SK-MEL-5 (cell line): ENCODE measurements around the gene HTRA3. TPM values are rescaled to one million over a fixed set of nuclear protein-coding genes. Genes with fewer than 3 reads are reported as not detected.
"Not testable (repeated sequence)": the region's sequence is repeated elsewhere in the genome, so short reads cannot be mapped to it uniquely, and the experiment has no call there.

Experiments
- DNase-seq: peaks from one replicate; pipeline ENCODE4 v3.0.0-alpha.2; 2016; ENCODE audit warnings: low read depth, low spot score
- in situ Hi-C: cut with HindIII; loops from 2 replicates; pipeline ENCODE4 v1.10.0; 2016; ENCODE audit warnings: low sequenced_read_pairs, high pct_unique_total_duplicates, low pct_unique_long_range_greater_than_20kb
- total RNA-seq: library from RNA; depleted of rRNA; stranded (reverse); fragments of >200 nt; shearing (Covaris generic); gene quantifications from 2 replicates; pipeline ENCODE4 v1.2.3, GENCODE V29; 2014

The HTRA3 gene
- total RNA-seq, 1 experiment from 2014 or later, result not detected

DNA sequence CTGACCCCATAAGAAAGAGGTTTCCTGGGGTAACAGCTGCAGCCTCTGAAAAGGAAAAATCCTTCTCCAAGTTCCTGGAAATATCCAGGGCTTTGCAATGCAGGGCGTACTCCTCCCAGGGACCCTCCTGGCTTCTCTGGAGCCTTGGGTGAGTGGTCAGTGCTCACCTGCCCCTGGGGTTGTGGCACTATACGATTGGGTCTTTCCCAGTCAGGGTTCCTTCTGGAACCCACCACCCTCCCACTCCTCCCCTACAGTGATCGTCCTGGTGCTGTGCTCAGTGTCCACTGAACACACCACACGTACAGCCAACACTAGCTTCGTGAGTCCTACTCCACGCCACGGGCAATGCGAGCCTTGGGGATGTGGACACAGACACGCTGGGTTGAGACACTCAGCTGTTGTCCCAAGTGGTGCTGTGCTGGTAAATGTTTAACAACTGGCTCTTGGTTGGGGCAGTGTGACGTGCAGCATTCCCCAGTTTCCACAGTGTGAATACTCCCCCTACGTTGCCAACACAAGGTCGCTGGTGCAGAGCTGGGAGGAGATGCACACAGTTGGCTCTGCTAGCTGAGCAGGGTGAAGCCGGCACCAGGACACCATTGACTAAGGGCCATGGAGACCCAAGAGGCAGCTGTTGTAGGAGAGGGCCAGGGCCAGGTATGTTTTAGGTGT lies 65.4 kb downstream of the HTRA3 start:
- in situ Hi-C loops, result no loop called here
- no peak for DNase-seq

DNA sequence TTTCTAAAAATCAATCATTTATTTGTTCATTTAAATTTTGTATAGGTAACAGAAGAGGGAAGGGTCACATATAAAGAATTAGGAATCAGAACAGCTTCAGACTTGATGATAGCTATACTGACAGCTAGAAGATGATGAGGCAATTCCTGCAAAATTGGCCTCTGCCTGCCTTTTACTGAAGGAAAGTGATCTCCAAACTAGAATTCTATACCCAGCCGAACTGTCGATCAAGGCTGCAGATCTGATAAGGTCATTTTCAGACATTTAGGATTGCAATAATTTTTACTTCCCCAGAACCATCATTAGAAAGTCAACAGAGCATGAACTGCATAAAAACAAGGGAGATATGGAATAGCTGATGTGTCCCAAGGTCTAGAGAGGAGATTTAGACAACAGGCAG lies 66.3 kb downstream of the HTRA3 start:
- DNase-seq, result no peak
- in situ Hi-C loops, result no loop called here

DNA sequence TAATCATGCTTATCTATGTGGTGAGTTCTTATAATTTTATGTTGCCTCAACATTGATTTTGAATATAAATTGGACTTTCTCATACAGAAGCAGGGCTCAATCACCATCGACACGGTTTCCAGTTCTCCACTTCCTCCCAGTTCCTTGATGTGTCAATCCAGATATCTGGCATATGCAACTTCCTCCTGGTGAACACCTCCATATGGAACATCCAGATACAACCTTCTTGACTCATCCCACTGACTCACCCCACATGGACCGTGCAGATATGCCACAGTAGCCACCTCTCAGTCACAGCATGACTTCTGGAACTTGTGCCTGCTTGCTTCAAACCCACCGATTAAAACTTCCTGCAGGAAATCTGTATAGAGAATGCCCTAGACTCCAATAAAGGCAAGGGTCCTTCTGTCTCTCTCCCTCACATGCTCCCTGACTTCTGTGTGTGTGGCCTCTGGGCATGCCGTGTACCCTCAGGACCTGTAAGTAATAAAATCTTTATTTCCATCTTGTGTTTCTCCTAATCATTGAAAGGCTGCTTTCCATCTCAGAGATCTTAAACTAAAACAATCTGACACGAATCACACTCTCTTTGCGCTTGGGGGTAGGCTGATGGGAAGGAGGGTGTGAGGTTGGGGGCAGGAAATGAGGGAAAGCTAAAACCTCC lies 67.0 kb downstream of the HTRA3 start:
- DNase-seq, result no peak
- in situ Hi-C loops, result no loop called here

GRCh38 chr4:8338351-8338961 lies 68.9 kb downstream of the HTRA3 start:
- DNase-seq, result no peak
- in situ Hi-C loops, result no loop called here

DNA sequence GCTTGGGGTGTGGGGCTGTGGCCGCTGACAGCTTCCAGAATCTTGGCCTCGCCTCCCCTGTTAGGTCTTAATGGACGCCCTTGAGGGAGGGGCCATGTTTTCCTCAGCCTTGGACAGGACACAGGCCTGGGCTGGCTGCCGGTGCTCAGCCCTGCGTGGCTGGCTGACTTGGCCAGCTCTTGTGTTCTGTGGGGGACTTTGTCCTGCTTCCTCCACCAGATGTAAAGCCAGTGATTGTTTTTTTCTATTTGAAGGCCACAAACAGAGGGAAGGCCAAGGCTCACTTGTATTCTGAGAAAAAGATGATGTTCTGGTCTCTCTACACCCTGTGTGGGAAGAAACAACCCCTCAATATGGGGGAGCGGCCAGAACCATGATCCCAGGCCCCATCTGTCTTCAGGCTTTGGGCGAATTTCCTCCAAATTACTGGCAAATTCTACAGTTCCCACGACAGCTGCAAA lies 71.3 kb downstream of the HTRA3 start:
- in situ Hi-C loops, result no loop called here
- no peak for DNase-seq

GRCh38 chr4:8341281-8341680 lies 71.7 kb downstream of the HTRA3 start:
- in situ Hi-C loops, DNase-seq: not testable (repeated sequence)

GRCh38 chr4:8341691-8342090 lies 72.1 kb downstream of the HTRA3 start:
- no peak for DNase-seq
- in situ Hi-C loops, result no loop called here

GRCh38 chr4:8342651-8343261 lies 73.2 kb downstream of the HTRA3 start:
- DNase-seq, result no peak
- in situ Hi-C loops, result no loop called here

GRCh38 chr4:8343262-8343966 lies 73.9 kb downstream of the HTRA3 start:
- in situ Hi-C loops, result no loop called here
- DNase-seq, result no peak

GRCh38 chr4:8343967-8344331 lies 74.4 kb downstream of the HTRA3 start:
- in situ Hi-C loops, result no loop called here
- no peak for DNase-seq

- DNase-seq, result no peak
- in situ Hi-C loops, result no loop called here
Measured at GRCh38 chr4:8344377-8344776, 74.8 kb downstream of the HTRA3 start.

- in situ Hi-C loops, result no loop called here
- DNase-seq, result no peak
Measured at GRCh38 chr4:8345053-8345945, 75.7 kb downstream of the HTRA3 start.

- DNase-seq, result no peak
- in situ Hi-C loops, result no loop called here
Measured at GRCh38 chr4:8345946-8346814, 76.6 kb downstream of the HTRA3 start.

DNA sequence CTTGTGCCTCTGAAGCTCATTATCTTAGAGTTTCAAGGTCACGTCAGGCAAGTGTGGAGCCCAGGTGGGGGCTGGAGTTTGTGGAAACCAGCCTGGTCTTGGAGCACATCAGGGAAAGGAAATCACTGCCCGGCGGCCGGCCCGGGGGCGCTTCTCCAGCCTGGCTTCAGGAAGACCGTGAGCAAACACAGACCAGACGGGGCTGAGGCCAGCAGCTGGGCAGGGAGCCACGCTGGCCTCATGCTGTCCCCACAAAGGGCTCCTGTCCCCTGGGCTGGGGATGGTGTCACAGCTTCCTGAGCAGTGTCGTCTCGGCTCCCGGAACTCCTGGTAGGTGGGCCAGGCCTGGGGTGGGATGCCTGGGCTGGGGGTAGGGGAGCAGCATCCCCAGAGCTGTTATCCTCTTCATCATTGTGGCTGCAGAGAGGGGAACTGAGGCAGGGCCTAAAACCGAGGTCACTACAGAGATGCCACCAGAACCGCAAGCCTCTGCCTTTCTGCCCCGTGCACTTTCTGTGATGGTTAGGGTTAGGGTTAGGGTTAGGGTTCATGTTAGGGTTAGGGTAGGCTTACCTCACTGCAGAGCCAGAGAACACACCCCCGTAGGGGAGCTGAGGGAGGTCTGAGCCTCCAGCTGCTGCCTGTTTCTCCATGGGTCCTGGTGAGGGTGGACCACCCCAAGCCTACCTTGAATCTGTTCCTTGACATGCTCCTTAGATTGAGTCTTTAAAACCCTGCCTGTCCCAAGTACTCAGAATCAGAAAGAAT lies 77.5 kb downstream of the HTRA3 start:
- in situ Hi-C loops, result no loop called here
- no peak for DNase-seq

DNA sequence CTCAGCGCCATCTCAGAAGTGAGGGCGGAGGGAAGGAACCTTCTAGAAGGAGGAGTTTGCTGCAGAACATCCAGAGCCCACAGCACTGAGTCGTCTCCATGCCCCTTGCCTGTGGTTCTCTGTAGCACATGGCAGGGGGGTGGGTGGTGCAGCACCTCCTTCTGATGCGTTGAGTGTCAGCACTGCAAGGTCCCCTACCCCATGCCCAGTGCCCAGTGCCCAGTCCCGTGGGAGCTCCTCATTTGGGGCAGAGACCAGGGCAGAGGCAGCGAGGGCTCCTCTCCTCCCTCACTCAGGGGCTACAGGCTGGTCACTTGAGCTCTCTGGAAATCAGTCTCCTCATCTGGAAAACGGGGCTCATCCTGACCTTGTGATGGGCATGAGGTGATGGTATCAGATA lies 78.1 kb downstream of the HTRA3 start:
- in situ Hi-C loops, result no loop called here
- DNase-seq, result no peak

DNA sequence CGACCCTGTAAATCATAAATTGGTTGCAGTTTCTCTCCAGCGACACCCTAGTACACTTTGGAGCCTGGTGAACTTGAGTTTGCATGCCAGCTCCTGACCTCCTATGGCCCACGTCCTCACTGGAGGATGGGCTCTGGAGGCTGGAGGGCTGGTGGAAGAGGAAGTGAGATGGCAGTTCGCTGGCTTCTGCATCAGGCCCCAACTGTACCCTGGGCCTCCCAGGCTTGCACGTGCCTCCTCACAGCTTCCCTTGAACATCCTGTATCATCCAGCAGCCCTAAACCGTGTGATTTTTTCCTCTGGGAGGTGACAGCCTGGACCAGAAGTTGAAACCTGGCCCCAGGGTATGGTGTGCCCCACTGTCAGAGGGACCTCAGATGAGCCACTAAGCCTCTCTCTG lies 78.5 kb downstream of the HTRA3 start:
- in situ Hi-C loops, result no loop called here
- DNase-seq, result no peak
